ENCODE results near the gene CLASP1. TPM values are rescaled to one million over a fixed set of nuclear protein-coding genes. Genes with fewer than 3 reads are reported as not detected.

Gene CLASP1
- total and polyA plus RNA-seq, 4 donors: 7.5 to 50.0 (median 21.9) TPM

GRCh38 chr2:121295911-121296650, 353.2 kb downstream of the CLASP1 start:
- Histone ChIP-seq H3K4me1 (ENCODE audit: control insufficient read depth in 4 of 4, insufficient read depth in 4 of 4, low read length in 3 of 4) (no peaks in the 10 kb centered on the region), H3K9me3 (ENCODE audit: control insufficient read depth in 4 of 4, low read length in 3 of 4) (peaks cover 0 to 3% (median 0%) of the 10 kb centered on the region in 4 donors), H3K27ac (ENCODE audit: low read depth in 1 of 2, low read length in 2 of 2) (no peak overlapping the region), H3K9ac (ENCODE audit: low read depth in 1 of 2, low read length in 2 of 2) (no peak overlapping the region), H3K27me3 (ENCODE audit: control insufficient read depth in 4 of 4, insufficient read depth in 4 of 4, low read length in 3 of 4) (no peaks in the 10 kb centered on the region), H3K4me3 (ENCODE audit: low read depth in 1 of 3, low read length in 3 of 3) (no peak overlapping the region), H3K36me3 (ENCODE audit: control insufficient read depth in 4 of 4, insufficient read depth in 3 of 4, low read depth in 1 of 4, low read length in 3 of 4) (no peaks in the 10 kb centered on the region)
- WGBS: 92% methylated on average over 7 of the region's 7 CpGs
- no peak for TF ChIP-seq RXRA (IDR thresholded peaks at IDR 0.05)
- no peak for TF ChIP-seq GABPA (IDR thresholded peaks at IDR 0.05 in 1 of 2, conservative IDR thresholded peaks at IDR 0.05 in 1 of 2)
- TF ChIP-seq, protein P1, sequence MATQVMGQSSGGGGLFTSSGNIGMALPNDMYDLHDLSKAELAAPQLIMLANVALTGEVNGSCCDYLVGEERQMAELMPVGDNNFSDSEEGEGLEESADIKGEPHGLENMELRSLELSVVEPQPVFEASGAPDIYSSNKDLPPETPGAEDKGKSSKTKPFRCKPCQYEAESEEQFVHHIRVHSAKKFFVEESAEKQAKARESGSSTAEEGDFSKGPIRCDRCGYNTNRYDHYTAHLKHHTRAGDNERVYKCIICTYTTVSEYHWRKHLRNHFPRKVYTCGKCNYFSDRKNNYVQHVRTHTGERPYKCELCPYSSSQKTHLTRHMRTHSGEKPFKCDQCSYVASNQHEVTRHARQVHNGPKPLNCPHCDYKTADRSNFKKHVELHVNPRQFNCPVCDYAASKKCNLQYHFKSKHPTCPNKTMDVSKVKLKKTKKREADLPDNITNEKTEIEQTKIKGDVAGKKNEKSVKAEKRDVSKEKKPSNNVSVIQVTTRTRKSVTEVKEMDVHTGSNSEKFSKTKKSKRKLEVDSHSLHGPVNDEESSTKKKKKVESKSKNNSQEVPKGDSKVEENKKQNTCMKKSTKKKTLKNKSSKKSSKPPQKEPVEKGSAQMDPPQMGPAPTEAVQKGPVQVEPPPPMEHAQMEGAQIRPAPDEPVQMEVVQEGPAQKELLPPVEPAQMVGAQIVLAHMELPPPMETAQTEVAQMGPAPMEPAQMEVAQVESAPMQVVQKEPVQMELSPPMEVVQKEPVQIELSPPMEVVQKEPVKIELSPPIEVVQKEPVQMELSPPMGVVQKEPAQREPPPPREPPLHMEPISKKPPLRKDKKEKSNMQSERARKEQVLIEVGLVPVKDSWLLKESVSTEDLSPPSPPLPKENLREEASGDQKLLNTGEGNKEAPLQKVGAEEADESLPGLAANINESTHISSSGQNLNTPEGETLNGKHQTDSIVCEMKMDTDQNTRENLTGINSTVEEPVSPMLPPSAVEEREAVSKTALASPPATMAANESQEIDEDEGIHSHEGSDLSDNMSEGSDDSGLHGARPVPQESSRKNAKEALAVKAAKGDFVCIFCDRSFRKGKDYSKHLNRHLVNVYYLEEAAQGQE (IDR thresholded peaks at IDR 0.05): no peak
- TF ChIP-seq, protein P2, sequence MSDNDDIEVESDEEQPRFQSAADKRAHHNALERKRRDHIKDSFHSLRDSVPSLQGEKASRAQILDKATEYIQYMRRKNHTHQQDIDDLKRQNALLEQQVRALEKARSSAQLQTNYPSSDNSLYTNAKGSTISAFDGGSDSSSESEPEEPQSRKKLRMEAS (IDR thresholded peaks at IDR 0.05): no peak
- TF ChIP-seq EGR1 (IDR thresholded peaks at IDR 0.05; ENCODE audit: low read depth in 2 of 2): no peak
- TF ChIP-seq, protein P3, sequence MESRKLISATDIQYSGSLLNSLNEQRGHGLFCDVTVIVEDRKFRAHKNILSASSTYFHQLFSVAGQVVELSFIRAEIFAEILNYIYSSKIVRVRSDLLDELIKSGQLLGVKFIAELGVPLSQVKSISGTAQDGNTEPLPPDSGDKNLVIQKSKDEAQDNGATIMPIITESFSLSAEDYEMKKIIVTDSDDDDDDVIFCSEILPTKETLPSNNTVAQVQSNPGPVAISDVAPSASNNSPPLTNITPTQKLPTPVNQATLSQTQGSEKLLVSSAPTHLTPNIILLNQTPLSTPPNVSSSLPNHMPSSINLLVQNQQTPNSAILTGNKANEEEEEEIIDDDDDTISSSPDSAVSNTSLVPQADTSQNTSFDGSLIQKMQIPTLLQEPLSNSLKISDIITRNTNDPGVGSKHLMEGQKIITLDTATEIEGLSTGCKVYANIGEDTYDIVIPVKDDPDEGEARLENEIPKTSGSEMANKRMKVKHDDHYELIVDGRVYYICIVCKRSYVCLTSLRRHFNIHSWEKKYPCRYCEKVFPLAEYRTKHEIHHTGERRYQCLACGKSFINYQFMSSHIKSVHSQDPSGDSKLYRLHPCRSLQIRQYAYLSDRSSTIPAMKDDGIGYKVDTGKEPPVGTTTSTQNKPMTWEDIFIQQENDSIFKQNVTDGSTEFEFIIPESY (IDR thresholded peaks at IDR 0.05): no peak
- no peak for TF ChIP-seq FOXA1 (IDR thresholded peaks at IDR 0.05)
- no peak for TF ChIP-seq JUND (IDR thresholded peaks at IDR 0.05)
- TF ChIP-seq, protein P4, sequence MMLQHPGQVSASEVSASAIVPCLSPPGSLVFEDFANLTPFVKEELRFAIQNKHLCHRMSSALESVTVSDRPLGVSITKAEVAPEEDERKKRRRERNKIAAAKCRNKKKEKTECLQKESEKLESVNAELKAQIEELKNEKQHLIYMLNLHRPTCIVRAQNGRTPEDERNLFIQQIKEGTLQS (IDR thresholded peaks at IDR 0.05): no peak
- TF ChIP-seq TAF1 (conservative IDR thresholded peaks at IDR 0.05): no peak
- no peak for TF ChIP-seq NR2F2 (IDR thresholded peaks at IDR 0.05)
- no peak for TF ChIP-seq SP1 (IDR thresholded peaks at IDR 0.05)
- DNase-seq (ENCODE audit: low spot score): no peak

DNA sequence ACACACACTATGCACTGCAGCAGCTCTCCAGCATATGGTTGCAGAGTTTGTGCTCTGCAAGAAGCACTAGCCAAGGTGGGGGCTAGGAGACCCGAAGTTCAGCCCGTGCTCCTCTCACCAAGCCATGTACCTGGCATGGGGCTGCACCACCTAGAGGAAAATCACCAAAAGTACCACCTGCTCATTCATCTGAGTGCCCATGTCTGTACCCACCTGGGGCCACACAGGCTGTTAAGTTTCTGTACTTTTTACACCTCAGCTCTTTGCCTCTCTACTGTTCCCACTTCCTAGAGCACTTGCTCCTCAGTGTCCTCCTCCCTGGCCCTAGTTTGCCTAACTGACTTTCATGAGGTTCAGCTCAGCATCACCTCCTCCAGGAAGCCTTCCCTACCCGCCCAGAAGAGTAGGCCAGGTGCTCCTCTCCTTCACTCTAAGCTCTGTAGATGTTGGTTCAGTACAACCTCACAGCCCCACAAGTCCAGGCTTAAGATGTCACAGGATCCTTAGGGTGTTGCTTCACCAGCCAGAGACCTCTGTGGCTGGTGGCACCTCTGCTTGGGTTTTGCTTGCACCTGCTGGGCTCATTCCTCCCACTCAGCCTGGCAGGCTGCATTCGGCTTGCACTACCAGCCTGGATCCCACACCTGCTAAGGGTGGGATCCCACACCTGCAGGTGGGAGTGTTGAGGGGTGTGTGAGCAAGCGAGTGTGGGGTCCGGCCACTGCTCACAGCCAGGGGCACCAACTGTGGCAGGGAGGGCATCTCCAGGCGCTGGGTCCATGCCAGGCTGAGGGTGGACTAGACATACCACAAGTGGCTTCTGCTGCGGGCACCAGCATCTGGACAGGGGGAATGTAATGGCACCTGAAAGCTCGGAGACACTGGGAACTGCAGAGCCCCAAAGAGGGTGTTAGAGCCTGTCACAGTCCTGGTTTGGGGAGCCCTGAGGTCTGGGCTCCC, 354.1 kb downstream of the CLASP1 start:
- DNase-seq (ENCODE audit: low spot score): no peak
- 86% methylated on average over 9 of the region's 9 CpGs for WGBS
- Histone ChIP-seq H3K27me3 (ENCODE audit: control insufficient read depth in 4 of 4, insufficient read depth in 4 of 4, low read length in 3 of 4) (no peaks in the 10 kb centered on the region), H3K4me3 (ENCODE audit: low read depth in 1 of 3, low read length in 3 of 3) (no peak overlapping the region), H3K9me3 (ENCODE audit: control insufficient read depth in 4 of 4, low read length in 3 of 4) (no peaks in the 10 kb centered on the region), H3K9ac (ENCODE audit: low read depth in 1 of 2, low read length in 2 of 2) (no peak overlapping the region), H3K36me3 (ENCODE audit: control insufficient read depth in 4 of 4, insufficient read depth in 3 of 4, low read depth in 1 of 4, low read length in 3 of 4) (no peaks in the 10 kb centered on the region), H3K4me1 (ENCODE audit: control insufficient read depth in 4 of 4, insufficient read depth in 4 of 4, low read length in 3 of 4) (no peaks in the 10 kb centered on the region), H3K27ac (ENCODE audit: low read depth in 1 of 2, low read length in 2 of 2) (no peak overlapping the region)
- no peak for TF ChIP-seq TAF1 (conservative IDR thresholded peaks at IDR 0.05)
- TF ChIP-seq JUND (IDR thresholded peaks at IDR 0.05): no peak
- TF ChIP-seq RAD21 (IDR thresholded peaks at IDR 0.05): no peak
- TF ChIP-seq, protein P3 (IDR thresholded peaks at IDR 0.05): no peak
- no peak for TF ChIP-seq HNF4G (IDR thresholded peaks at IDR 0.05)
- no peak for TF ChIP-seq RXRA (IDR thresholded peaks at IDR 0.05)
- TF ChIP-seq CTCF (IDR thresholded peaks at IDR 0.05; ENCODE audit: low read depth, low read length, missing input control): no peak
- TF ChIP-seq GABPA (IDR thresholded peaks at IDR 0.05 in 1 of 2, conservative IDR thresholded peaks at IDR 0.05 in 1 of 2): no peak
- no peak for TF ChIP-seq FOXA1 (IDR thresholded peaks at IDR 0.05)
- TF ChIP-seq, protein P2 (IDR thresholded peaks at IDR 0.05): no peak
- TF ChIP-seq, protein P4 (IDR thresholded peaks at IDR 0.05): no peak
- TF ChIP-seq SP1 (IDR thresholded peaks at IDR 0.05): no peak
